NCI-H774 (cell line): ENCODE data around the gene GALNT1.

Source experiments
- DNase-seq: peaks from one replicate; lab custom pipeline; 2025; lab: John Stamatoyannopoulos, UW

GALNT1 gene

GRCh38 chr18:35582899-35583558 lies 1.5 kb downstream of the GALNT1 start:
- peak; percentile 6 for DNase-seq

GRCh38 chr18:35584735-35585134 lies 3.2 kb downstream of the GALNT1 start:
- no peak for DNase-seq

GRCh38 chr18:35585608-35586007 lies 4.1 kb downstream of the GALNT1 start:
- DNase-seq: no peak

GRCh38 chr18:35588122-35588521 lies 6.6 kb downstream of the GALNT1 start:
- DNase-seq: no peak

GRCh38 chr18:35588995-35589394 lies 7.5 kb downstream of the GALNT1 start:
- DNase-seq: no peak

- no peak for DNase-seq
Measured at GRCh38 chr18:35589546-35589945, 8.0 kb downstream of the GALNT1 start.

- DNase-seq: no peak
Measured at GRCh38 chr18:35590935-35591334, 9.4 kb downstream of the GALNT1 start.

- no peak for DNase-seq
Measured at GRCh38 chr18:35592298-35592697, 10.8 kb downstream of the GALNT1 start.

- no peak for DNase-seq
Measured at GRCh38 chr18:35593859-35594258, 12.3 kb downstream of the GALNT1 start.

- no peak for DNase-seq
Measured at GRCh38 chr18:35597758-35598157, 16.2 kb downstream of the GALNT1 start.

GRCh38 chr18:35602193-35602820 lies 20.8 kb downstream of the GALNT1 start:
- DNase-seq: no peak

GRCh38 chr18:35603008-35603407 lies 21.5 kb downstream of the GALNT1 start:
- no peak for DNase-seq

GRCh38 chr18:35603528-35603927 lies 22.0 kb downstream of the GALNT1 start:
- DNase-seq: no peak

- DNase-seq: no peak
Measured at GRCh38 chr18:35604369-35604768, 22.8 kb downstream of the GALNT1 start.

- DNase-seq: no peak
Measured at GRCh38 chr18:35605686-35606417, 24.3 kb downstream of the GALNT1 start.

GRCh38 chr18:35609236-35609635 lies 27.7 kb downstream of the GALNT1 start:
- DNase-seq: no peak

GRCh38 chr18:35610089-35610488 lies 28.5 kb downstream of the GALNT1 start:
- peak; percentile 69 for DNase-seq

- DNase-seq: no peak
Measured at GRCh38 chr18:35610724-35611123, 29.2 kb downstream of the GALNT1 start.

- DNase-seq: no peak
Measured at GRCh38 chr18:35611518-35611917, 30.0 kb downstream of the GALNT1 start.

- no peak for DNase-seq
Measured at GRCh38 chr18:35616074-35616473, 34.5 kb downstream of the GALNT1 start.

GRCh38 chr18:35616664-35617423 lies 35.3 kb downstream of the GALNT1 start:
- DNase-seq: no peak

- DNase-seq: no peak
Measured at GRCh38 chr18:35617865-35618264, 36.3 kb downstream of the GALNT1 start.

GRCh38 chr18:35618289-35618688 lies 36.7 kb downstream of the GALNT1 start:
- no peak for DNase-seq
